Medulla oblongata (tissue), 1 donor: Measurements from ENCODE around the gene TUBE1.
"Not testable (repeated sequence)": the region's sequence is repeated elsewhere in the genome, so short reads cannot be mapped to it uniquely, and the experiment has no call there.

ENCODE experiments used
- DNase-seq: peaks from one replicate; pipeline ENCODE4 v3.0.0-alpha.2; 2015; ENCODE audit errors: extremely low spot score

TUBE1 gene

GRCh38 chr6:112087136-112087911, at the start of gene TUBE1, which contains the start of gene FAM229B:
Gene TUBE1, minus strand, starts transcription at chr6:112087482. Its CDS starts 48 bp downstream, at chr6:112087434.
Gene FAM229B, plus strand, starts transcription at chr6:112087591. Its CDS starts 11,693 bp downstream, at chr6:112099284.
- peak; percentile 96 for DNase-seq

GRCh38 chr6:112130878-112131277, 43.6 kb upstream of the TUBE1 start:
- DNase-seq = no peak

GRCh38 chr6:112128208-112128607, 40.9 kb upstream of the TUBE1 start:
- no peak for DNase-seq

GRCh38 chr6:112123982-112124381, 36.7 kb upstream of the TUBE1 start:
- DNase-seq = no peak

GRCh38 chr6:112122756-112123155, 35.5 kb upstream of the TUBE1 start:
- peak; percentile 9 for DNase-seq

GRCh38 chr6:112118034-112118433, 30.8 kb upstream of the TUBE1 start:
- no peak for DNase-seq

- no peak for DNase-seq
Measured at GRCh38 chr6:112117554-112117953, 30.3 kb upstream of the TUBE1 start.

- no peak for DNase-seq
Measured at GRCh38 chr6:112116221-112116620, 28.9 kb upstream of the TUBE1 start.

- no peak for DNase-seq
Measured at GRCh38 chr6:112114577-112115223, 27.4 kb upstream of the TUBE1 start.

GRCh38 chr6:112113918-112114317, 26.6 kb upstream of the TUBE1 start:
- peak; percentile 10 for DNase-seq

GRCh38 chr6:112113431-112113830, 26.1 kb upstream of the TUBE1 start:
- peak; percentile 53 for DNase-seq

GRCh38 chr6:112109262-112109661, 22.0 kb upstream of the TUBE1 start:
- peak; percentile 31 for DNase-seq

- no peak for DNase-seq
Measured at GRCh38 chr6:112106562-112106961, 19.3 kb upstream of the TUBE1 start.

GRCh38 chr6:112106026-112106425, 18.7 kb upstream of the TUBE1 start:
- DNase-seq = not testable (repeated sequence)

GRCh38 chr6:112100561-112100960, 13.3 kb upstream of the TUBE1 start:
- DNase-seq = no peak

GRCh38 chr6:112096901-112097300, 9.6 kb upstream of the TUBE1 start:
- no peak for DNase-seq

GRCh38 chr6:112087916-112088315, 634 bp upstream of the TUBE1 start:
- no peak for DNase-seq

GRCh38 chr6:112086744-112087135, 542 bp downstream of the TUBE1 start:
- DNase-seq = peak; percentile 53

- no peak for DNase-seq
Measured at GRCh38 chr6:112085286-112086065, 1.8 kb downstream of the TUBE1 start.

- DNase-seq = no peak
Measured at GRCh38 chr6:112081569-112081968, 5.7 kb downstream of the TUBE1 start.

- DNase-seq = no peak
Measured at GRCh38 chr6:112066606-112067005, 20.7 kb downstream of the TUBE1 start.

GRCh38 chr6:112065426-112065986, 21.8 kb downstream of the TUBE1 start:
- DNase-seq = no peak
